Skin of body (tissue), 2 donors: ENCODE results near the gene TCL1B. TPM values are rescaled to one million over a fixed set of nuclear protein-coding genes. Genes with fewer than 3 reads are reported as not detected.

Experiments used
- small RNA-seq: library from RNA; depleted of rRNA; stranded (forward); fragments of <200 nt; gene quantifications from one replicate; pipeline ENCODE3, GENCODE V24; 2014; ENCODE audit warnings: low replicate concordance
- total RNA-seq: library from RNA; depleted of rRNA; stranded (reverse); fragments of >200 nt; gene quantifications from one replicate; pipeline ENCODE4 v1.2.3, GENCODE V29; 2014

The TCL1B gene
- total RNA-seq, 1 donor from 2014 or later = not detected

Small RNAs within 50 kb of the gene (small RNA-seq; reads per million reads assigned to genes)
- gene RF02193 = not detected

Other genes starting within 250 kb of the TCL1B start
- 13.9 TPM for gene SYNE3, start 169.8 kb upstream of the TCL1B start, total RNA-seq
- 38.5 TPM for gene GLRX5, start 151.4 kb upstream of the TCL1B start, total RNA-seq
- 1.7 TPM for gene TCL1A, start 27.7 kb downstream of the TCL1B start, total RNA-seq
- not detected for gene TUNAR, start 190.4 kb downstream of the TCL1B start, total RNA-seq